Kidney glomerular epithelial cell (primary cell): ENCODE measurements around the gene DHRS13.

Source experiments
- DNase-seq: peaks from one replicate; lab custom pipeline; 2025; lab: John Stamatoyannopoulos, UW

Gene DHRS13

DNA sequence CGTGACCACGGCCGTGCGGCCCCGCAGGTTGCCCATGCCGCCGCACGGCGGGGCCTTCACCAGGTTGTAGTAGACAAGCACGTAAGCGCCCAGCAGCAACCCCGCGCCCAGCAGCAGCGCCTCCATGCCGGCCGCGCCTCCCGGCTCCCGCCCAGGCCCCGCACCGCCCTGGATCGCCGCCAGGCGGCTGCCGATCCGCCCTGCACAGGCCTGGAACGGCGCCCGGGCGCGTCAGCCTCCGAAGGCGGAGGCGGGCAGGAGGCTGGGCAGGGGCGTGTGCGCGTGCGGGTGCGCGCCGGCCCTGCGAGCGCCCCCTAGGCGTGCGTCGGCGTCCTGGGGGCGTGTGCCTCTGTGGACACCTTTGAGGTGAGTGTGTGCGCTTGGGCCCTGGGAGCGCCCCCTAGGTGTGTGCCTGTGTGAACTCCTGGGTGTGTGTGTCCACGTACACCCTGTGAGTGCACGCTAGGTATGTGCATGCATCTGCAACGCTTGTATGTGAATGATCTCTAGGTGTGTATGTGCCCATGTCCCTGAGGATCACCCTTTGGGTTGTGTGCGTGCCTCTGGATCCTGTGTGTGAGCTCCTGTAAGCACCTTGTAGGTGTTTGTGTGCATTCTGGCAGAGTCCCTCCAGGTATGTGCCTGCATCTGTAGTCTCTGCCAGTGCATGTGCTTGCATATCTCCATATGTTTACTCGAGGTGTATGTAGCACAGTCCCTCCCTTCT, at the start of gene DHRS13:
Gene DHRS13, minus strand, starts transcription at position 261 of the 727 bp plus-strand sequence. Its CDS starts 135 bp downstream, at position 126.
- DNase-seq, result peak; percentile 89

DNA sequence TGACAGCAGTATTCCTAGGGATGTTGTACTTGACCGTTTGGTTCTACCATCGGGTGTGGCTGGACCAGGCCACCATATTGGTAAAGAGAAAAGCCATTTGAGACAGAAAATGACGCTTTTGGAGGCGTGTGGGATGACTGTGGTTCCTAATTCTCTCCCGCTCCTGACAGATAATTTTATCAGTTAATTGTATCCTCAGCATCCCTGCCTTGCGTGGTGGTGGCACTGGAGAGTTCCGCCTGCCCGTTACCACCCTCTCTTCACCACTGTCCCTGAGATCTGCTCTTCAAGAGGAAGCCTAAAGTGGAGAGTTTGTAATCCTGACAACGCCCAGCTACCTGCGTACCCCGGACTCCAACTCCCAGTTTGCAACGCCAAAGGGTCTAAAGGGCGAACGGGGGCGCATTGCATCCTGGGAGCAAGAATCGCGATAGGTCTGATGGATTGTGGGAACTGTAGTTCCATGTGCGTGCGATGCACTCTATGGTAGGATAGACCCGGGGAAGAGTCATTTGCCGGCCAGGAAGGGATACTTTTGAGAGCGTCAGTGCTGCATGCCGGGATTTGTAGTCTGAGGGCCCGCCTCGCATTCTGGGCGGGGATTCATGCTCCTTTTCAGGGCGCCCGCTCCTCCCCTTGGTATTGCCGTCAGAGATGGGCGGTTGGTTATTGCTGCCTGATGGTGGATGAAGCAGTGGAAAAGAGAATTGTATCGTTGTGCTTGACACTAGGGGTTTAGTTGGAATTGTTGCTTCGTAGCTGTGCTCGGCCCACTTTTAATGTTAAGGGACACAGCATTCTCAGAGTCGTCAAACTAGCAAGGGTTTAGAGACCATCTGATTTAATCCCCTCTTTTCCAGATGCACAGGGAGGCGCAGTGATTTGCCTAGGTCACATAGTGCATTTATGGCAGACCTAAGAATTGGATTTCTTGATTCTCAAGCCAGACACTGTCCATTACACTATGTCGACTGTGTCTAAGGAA, 49.4 kb upstream of the DHRS13 start:
- peak; percentile 99 for DNase-seq

GRCh38 chr17:28951428-28951990, 48.6 kb upstream of the DHRS13 start, which contains the start of gene PHF12:
TSS of gene PHF12 (minus strand) at chr17:28951518. CDS start at chr17:28950960, 558 bp downstream.
- peak; percentile 100 for DNase-seq

DNA sequence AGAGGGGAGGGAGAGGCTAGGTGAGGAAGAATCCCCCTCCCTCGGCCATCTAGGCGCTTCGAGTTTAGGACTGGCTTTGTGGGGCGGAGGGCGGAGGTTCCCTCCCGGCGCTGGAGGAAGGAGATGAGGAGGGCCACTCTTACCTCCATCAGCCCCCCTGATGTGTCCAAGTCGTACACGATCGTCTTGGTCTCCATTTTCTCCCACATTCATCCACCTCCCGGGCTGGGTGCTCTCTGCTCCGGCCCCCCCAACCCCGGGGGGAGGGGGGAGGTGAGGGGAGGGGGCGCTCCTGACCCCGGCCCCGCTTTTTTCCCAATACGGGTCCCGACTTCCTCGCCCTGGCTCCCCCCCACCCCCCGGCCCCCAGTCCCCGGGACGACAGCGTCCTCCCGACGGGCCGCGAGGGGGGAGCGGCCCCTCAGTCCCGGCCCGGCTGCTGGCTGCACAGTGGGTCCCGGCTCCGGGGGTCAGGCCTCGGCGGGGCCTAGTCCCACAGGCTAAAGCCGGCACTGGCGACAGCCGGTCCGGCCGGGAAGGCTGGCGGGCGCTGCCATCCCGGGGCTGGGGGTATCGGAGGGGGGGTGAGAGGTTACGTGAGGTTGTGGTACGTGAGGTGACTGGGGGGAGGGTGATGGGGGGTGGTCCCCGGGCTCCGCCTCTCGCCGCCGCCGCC, 48.0 kb upstream of the DHRS13 start:
- no peak for DNase-seq

- DNase-seq, result no peak
Measured at GRCh38 chr17:28950017-28950751, 47.3 kb upstream of the DHRS13 start.

DNA sequence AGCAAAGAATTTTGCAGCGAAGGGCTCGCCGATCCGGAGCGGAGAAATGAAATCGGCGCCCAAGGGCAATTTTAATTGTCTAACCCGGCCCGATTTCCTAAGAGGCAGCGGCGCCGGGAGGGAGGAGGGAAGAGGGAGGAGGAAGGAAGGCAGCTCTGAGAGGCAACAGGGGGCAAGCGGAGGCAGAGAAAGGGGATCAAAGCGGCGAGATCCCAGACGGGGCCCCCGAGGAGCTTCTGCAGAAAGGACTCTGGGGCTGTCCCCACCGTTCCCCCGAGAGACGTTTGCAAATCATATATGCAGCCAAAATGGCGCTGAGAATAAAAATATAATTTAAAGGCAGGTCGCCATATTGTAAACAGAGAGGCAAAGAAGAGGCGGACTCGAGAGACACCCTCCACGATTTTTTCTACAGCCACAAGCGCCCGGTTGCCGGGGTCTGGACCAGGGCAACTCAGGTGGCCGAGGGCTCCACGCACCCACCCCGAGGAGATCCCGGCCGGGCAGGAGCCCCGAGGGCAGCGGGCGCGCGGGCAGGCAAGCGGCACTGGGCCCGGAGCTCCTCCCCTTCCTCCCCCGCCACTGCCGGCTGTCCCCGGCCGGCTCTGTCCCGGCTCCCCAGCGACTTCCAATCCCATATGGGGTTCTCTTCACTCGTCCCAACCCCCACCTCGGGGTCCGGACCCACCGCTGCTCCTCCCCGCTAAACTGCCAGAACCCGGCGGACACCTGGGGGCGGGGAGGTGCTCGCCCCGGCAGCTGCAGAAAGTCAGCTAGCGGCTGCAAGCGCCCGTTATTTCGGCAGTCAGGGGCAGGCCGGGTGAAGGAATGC, 46.5 kb upstream of the DHRS13 start:
- DNase-seq, result no peak

DNA sequence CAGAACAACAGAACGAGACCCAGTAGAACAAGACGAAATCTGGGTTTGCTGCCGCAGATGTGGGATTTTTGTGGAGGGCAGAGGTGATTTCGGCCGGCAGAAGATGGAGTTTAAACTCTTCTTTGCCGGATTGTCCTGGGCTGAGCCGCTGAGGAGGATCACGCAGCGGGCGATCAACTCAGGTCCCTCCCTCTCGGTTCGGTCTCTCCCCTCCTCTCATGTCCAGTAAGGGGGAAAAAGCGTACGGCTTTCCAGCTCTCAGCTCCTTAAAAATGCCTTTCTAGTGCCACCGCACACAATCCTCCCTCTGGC, 46.0 kb upstream of the DHRS13 start:
- no peak for DNase-seq

DNA sequence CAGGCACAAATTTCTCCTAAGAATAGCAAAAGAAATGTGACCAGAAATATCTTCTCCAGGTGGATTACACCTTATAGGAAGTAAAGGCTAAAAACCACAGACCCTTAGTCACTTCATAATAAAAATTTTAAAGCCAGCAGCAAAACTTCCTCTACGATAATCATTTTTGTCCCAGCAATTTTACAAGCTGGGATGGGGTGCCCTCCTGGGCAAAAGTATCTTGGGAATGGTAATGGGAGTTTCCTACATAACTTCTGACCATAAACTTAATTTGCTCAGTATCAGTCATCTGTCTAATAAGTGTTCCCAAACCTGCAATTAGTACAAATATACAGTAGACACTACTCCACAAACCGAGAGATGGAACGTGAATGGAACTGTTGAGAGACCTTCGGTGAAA, 45.5 kb upstream of the DHRS13 start:
- DNase-seq, result no peak

DNA sequence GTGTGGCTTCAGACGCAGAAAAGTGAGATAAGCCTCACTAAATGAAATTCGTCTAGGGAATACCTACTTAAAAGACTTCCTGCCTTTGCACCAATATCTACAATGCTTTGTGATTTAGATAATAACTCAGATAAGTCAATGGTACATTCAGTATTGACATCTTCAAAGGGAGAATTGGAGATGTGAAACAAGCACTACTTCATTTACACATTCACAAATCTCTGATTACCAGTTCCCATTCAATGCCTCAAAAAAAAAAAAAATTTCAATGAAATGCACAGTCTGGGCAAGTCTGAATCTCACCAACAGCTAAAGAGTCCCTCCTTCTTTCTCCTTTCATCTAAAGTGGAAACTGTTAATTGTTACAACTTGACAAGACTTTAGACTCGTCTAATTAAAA, 44.8 kb upstream of the DHRS13 start:
- no peak for DNase-seq

DNA sequence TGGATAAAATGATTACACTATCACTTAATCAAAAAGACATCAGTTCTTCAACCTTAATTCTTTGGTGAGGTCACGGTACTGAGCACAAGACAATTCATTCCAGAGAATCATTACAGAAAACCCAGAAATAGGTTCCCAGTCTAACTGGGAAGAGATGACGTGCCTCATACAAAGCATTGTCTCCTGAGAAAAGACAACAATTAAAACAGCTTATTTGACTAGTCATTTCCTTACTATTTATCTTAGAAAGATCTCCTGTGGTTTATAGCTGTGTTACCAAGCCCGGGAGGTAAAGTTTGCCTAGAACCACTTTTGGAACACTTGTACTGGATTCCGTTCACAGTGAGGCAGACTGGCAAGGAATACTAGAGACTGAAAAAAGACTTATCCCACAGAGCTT, 43.4 kb upstream of the DHRS13 start:
- peak; percentile 78 for DNase-seq

DNA sequence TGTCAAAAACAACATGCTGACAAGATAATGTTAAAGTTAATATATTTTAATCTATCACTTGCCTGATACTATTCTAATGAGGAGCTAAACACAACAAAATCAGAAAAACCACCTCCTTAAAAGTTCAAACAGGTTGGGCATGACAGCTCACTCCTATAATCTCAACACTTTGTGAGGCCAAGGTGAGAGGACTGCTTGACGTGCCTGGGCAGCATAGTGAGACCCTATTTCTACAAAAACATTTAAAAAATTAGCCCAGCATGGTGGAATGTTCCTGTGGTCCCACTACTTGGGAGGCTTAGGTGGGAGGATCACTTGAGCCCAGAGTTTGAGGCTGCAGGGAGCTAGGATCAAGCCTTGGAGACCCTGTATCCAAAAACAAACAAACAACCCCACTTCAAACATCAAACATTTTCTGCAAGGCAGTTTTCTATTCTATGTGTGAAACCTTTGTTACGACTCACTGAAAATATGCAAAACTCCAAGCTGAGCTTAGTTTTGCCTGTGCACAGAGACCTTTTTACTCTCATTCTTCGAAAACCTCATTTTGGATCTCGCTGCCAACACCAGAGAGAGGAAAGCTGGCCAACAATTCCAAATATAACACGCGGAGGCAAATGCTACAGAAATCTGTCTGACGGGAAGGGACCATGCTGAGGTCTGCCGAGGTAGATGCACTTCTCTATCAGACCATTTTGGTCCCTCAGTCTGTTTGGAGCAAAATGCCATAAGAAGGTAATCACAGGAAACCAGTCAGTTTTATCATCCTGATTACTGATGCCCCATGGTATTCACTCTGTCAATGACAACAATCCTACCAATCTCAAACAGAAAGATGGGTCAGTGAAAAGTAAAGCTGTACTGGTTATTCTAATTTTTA, 42.2 kb upstream of the DHRS13 start:
- no peak for DNase-seq

GRCh38 chr17:28944343-28944742, 41.5 kb upstream of the DHRS13 start:
- DNase-seq, result no peak

DNA sequence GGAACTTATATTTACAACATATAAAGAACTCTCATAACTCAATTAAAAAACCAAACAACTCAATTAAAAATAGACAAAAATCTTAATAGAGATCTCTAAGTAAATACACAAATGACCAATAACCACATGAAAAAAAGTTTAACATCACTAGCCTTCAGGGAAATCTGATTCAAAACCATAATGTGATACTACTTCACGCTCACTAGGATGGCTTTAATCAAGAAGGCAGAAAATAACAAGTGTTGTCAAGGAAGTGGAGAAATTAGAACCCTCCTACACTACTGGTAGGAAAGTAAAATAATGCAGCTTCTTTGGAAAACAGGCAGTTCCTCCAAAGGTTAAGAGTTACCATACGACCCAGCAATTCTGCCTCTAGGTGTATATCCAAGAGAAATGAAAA, 40.0 kb upstream of the DHRS13 start:
- DNase-seq, result no peak

DNA sequence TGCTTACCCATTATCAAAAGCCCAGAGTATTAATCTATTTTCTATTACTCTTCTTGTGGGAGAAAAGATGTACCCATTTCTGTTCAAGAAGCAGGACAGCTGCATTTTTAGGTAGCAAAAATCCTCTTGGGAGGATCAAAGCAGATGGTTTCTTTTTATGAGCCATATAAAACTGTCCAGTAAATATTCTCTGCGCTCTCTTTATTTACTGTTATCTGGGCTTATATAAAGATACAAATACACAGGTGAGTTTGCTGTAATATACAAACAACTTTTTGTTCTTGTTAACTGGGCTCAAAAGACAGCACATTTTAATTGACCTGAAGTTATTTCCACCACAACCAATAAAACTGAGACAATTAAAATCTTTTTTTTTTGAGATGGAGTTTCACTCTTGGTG, 38.4 kb upstream of the DHRS13 start:
- no peak for DNase-seq

DNA sequence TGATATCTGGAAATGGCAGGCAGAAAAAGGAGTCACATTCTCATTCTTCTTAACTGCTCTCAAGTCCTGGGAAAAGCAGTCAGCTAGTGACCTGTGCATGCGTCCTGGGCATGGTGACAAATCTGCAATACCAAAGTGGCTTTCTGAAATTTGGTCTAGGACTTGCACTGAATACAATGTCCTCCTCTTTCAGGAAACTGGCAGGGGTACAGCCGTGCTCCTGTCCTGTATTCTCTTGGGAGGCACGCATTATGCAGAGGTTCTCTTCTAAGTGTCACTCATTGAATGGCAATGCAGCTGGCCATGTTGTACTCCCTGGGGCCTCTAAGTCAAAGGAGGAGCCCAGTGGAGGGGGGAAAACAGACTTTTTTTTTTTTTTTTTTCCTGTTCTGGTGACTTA, 37.8 kb upstream of the DHRS13 start:
- DNase-seq, result no peak

DNA sequence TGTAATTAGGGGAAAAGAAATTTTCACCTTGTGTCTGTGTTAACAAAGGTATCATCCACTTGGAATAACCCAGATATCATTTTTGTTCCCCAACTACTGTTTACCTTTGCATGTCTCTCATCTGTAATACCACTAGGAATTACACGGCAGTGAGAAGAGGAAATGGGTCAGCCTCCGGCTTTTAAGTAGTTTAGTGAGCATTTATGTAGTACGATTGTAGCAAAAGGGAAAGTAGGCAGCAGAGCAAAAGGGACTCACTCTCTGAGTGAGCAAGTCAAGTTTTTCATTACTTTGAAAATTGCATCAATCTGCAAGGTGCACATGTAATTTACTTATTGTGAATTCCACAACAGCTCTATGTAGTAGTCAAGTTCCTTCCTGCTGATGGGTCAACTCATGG, 37.3 kb upstream of the DHRS13 start:
- no peak for DNase-seq

DNA sequence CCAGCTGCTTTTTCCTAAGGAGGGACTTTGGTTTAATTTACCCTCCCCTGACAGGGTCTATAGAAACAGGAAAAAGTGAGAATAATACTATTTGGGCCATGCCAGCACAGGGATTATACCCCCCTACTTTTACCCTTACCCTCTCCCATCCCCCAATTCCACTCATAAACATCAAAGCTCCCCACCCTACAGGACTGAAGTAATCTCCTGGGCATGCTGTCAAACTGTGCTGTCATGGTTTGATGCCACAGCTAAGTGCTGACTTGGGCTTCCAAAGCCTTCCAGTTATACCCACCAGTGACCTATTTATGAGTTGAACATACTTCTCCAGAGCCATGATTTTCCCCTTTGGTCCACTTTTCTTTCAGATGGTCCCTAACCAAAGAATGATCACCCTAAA, 35.7 kb upstream of the DHRS13 start:
- no peak for DNase-seq

DNA sequence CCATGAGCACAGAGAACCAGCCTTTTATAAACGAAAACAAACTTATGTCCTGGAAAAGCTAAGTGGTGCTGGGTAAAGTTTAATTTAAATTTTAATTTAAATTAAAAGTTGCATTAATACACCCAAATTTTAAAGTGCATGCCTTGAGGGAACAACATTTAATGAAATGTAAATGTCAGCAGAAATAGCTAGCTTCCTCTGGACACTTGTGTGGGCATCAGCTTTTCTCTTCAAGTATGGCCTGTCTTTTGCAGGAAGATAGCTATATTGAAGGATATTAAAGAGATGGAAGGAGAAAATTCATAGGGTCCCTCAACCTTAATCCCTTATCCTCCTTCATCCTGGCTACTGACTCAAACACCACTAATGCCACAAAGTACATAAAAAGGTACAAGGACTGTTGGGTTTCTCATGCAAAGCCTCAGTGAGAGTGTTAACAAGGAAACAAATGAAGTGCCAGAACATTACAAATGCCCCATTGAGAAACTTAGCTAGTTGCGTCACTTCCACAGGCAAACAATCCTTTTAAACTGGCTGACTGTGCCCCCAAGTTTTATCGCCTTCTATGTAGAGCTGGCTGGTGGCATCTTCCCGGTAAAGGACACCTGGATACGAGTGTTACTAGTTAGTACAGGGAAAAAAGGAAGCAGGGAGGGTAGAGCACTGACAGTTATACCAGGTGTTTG, 34.3 kb upstream of the DHRS13 start:
- DNase-seq, result no peak
